A549 (cell line): ENCODE measurements around the gene UXT. TPM values are rescaled to one million over a fixed set of nuclear protein-coding genes. Genes with fewer than 3 reads are reported as not detected.

ENCODE experiments used
- ATAC-seq, 2 experiments: fragments of 200-7000 bp in 1 of 2; fragments of >200 bp in 1 of 2; cut with Nextera tagmentation in 1 of 2; cut with Tn5 transposase in 1 of 2; 3 replicates each; pipeline versions ENCODE4 v1.8.0 to v1.9.1; 2018 to 2020; ENCODE audit warnings: mild to moderate bottlenecking in 1 of 2, moderate library complexity in 1 of 2
- CTCF ChIA-PET: fragments of 300-600 bp; sonication (Branson Sonifier 250); formaldehyde crosslinking; extraction: SDS; loops from one replicate; lab custom pipeline; 2021; ENCODE audit warnings: antibody characterized with exemption, inconsistent platforms; lab: Yijun Ruan, JAX
- POLR2A ChIA-PET: fragments of 350-600 bp; formaldehyde crosslinking; extraction: SDS; loops from one replicate; lab custom pipeline; 2021; ENCODE audit warnings: antibody characterized with exemption, inconsistent platforms; lab: Yijun Ruan, JAX
- DNase-seq, 2 experiments: peaks; one replicate each; pipeline versions ENCODE4 v3.0.0 to v3.0.0-alpha.2; 2011 to 2016; ENCODE audit warnings: low read depth in 1 of 2, low spot score in 1 of 2
- FAIRE-seq: peaks from 2 replicates; lab custom pipeline; 2011; peaks lifted over from hg19 to GRCh38; lab: Jason Lieb, UNC
- H3K27ac ChIP-seq, 2 experiments: fragments of >200 bp; sonication (Bioruptor Twin); formaldehyde crosslinking; 3 replicates each; pipeline ENCODE4 v1.5.1; 2016 to 2017
- H3K4me1 ChIP-seq: fragments of >200 bp; sonication (Bioruptor Twin); formaldehyde crosslinking; 3 replicates; pipeline ENCODE4 v1.6.1; 2016
- H3K4me2 ChIP-seq: fragments of >200 bp; sonication (Bioruptor Twin); formaldehyde crosslinking; 3 replicates; pipeline ENCODE4 v1.6.1; 2016
- H3K4me3 ChIP-seq: fragments of >200 bp; sonication (Bioruptor Twin); formaldehyde crosslinking; 3 replicates; pipeline ENCODE4 v1.5.1; 2016
- H3K9me3 ChIP-seq: fragments of >200 bp; sonication (Bioruptor Twin); formaldehyde crosslinking; 3 replicates; pipeline ENCODE4 v1.6.1; 2016
- BCL3 ChIP-seq: fragments of >200 bp; sonication (Bioruptor Twin); formaldehyde crosslinking; IDR thresholded peaks from 3 replicates; pipeline ENCODE4 v1.6.1; 2016
- CBX8 ChIP-seq: fragments of 200-600 bp; sonication (generic); IDR thresholded peaks from 2 replicates; pipeline ENCODE4 v1.6.1; 2016
- CTCF ChIP-seq: fragments of >200 bp; sonication (Bioruptor Twin); formaldehyde crosslinking; IDR thresholded peaks from 3 replicates; pipeline ENCODE4 v1.5.1; 2016
- ELK1 ChIP-seq: fragments of 150-350 bp; IDR thresholded peaks from 2 replicates; pipeline ENCODE4 v1.6.1; 2014; ENCODE audit warnings: low read depth, mild to moderate bottlenecking, low read length
- EP300 ChIP-seq, 2 experiments: fragments of >200 bp; sonication (Bioruptor Twin); formaldehyde crosslinking; IDR thresholded peaks; 2 replicates in 1 of 2; 3 replicates in 1 of 2; pipeline ENCODE4 v1.6.1; 2016 to 2017
- FOSL2 ChIP-seq, 2 experiments: fragments of 450-650 bp in 1 of 2; fragments of >200 bp in 1 of 2; sonication (Bioruptor Twin) in 1 of 2; formaldehyde crosslinking; IDR thresholded peaks; 2 replicates each; pipeline versions ENCODE4 v1.5.0 to v1.6.1; 2016 to 2020; ENCODE audit warnings: mild to moderate bottlenecking in 1 of 2, moderate library complexity in 1 of 2
- HMGXB4 ChIP-seq: fragments of 250-450 bp; sonication (Bioruptor Pico); IDR thresholded peaks from 2 replicates; pipeline ENCODE4 v1.5.0; 2021; ENCODE audit warnings: mild to moderate bottlenecking, moderate library complexity, borderline replicate concordance
- JUN ChIP-seq, 2 experiments: fragments of >200 bp; sonication (Bioruptor Twin); formaldehyde crosslinking; IDR thresholded peaks; 2 replicates in 1 of 2; 3 replicates in 1 of 2; pipeline ENCODE4 v1.6.1; 2016 to 2017
- JUNB ChIP-seq: fragments of >200 bp; sonication (Bioruptor Twin); formaldehyde crosslinking; IDR thresholded peaks from 2 replicates; pipeline ENCODE4 v1.6.1; 2016
- KDM5A ChIP-seq: fragments of 200-600 bp; sonication (generic); IDR thresholded peaks from 2 replicates; pipeline ENCODE4 v1.6.1; 2016; ENCODE audit warnings: antibody characterized with exemption, mild to moderate bottlenecking
- MAX ChIP-seq: IDR thresholded peaks from 2 replicates; pipeline ENCODE4 v1.6.1; 2012
- MAZ ChIP-seq: fragments of 150-350 bp; IDR thresholded peaks from 2 replicates; pipeline ENCODE4 v1.6.1; 2014; ENCODE audit warnings: antibody characterized with exemption, low read depth, low read length, borderline replicate concordance
- MYC ChIP-seq: IDR thresholded peaks from 2 replicates; pipeline ENCODE4 v1.6.1; 2012; ENCODE audit warnings: mild to moderate bottlenecking, inconsistent platforms, low read length, improper control_type of control experiment, borderline replicate concordance
- NFE2L2 ChIP-seq: fragments of 150-350 bp; conservative IDR thresholded peaks from 2 replicates; pipeline ENCODE4 v1.6.1; 2014; ENCODE audit warnings: low read length
- PHF8 ChIP-seq: fragments of 200-600 bp; sonication (generic); IDR thresholded peaks from 2 replicates; pipeline ENCODE4 v1.6.1; 2016; ENCODE audit warnings: low read depth, mild to moderate bottlenecking, antibody characterized with exemption, moderate library complexity, borderline replicate concordance
- POLR2A ChIP-seq: IDR thresholded peaks from 2 replicates; pipeline ENCODE4 v1.6.1; 2012; ENCODE audit warnings: mild to moderate bottlenecking, low read length
- POLR2AphosphoS2 ChIP-seq: conservative IDR thresholded peaks from 2 replicates; pipeline ENCODE4 v1.6.1; 2012; ENCODE audit warnings: low read length, improper control_type of control experiment, inconsistent platforms
- RCOR1 ChIP-seq: fragments of 150-350 bp; IDR thresholded peaks from 2 replicates; pipeline ENCODE4 v1.6.1; 2014; ENCODE audit warnings: antibody characterized with exemption, low read length, low read depth
- RFX5 ChIP-seq: fragments of 450-650 bp; IDR thresholded peaks from 2 replicates; pipeline ENCODE4 v1.7.1; 2014; ENCODE audit warnings: antibody characterized with exemption, mild to moderate bottlenecking, moderate library complexity
- RNF2 ChIP-seq: fragments of 200-600 bp; sonication (generic); IDR thresholded peaks from 2 replicates; pipeline ENCODE4 v1.6.1; 2016; ENCODE audit warnings: low read depth, mild to moderate bottlenecking, antibody characterized with exemption, moderate library complexity, borderline replicate concordance
- SMC3 ChIP-seq: fragments of >200 bp; sonication (Bioruptor Twin); formaldehyde crosslinking; IDR thresholded peaks from 3 replicates; pipeline ENCODE4 v1.6.1; 2018; ENCODE audit warnings: inconsistent platforms
- TFCP2L1 ChIP-seq: fragments of 250-450 bp; sonication (Bioruptor Pico); IDR thresholded peaks from 2 replicates; pipeline ENCODE4 v1.5.0; 2021; ENCODE audit warnings: mild to moderate bottlenecking
- WGBS: methylation state at CpG from one replicate; pipeline ENCODE4 v1.1.6; 2017; ENCODE audit errors: missing lambda C conversion rate; 5-methylcytosine and 5-hydroxymethylcytosine counted together
- polyA plus RNA-seq, 4 experiments: library from polyadenylated mRNA; depleted of rRNA in 3 of 4; stranded (reverse); fragments of >200 nt; fragmentation: RNase III in 1 of 4; extraction: RNeasy Plus Mini Kit Qiagen cat#74134 plus additional on column Dnase treatment in 1 of 4; gene quantifications; 2 replicates in 3 of 4; 3 replicates in 1 of 4; pipeline ENCODE4 v1.2.3, GENCODE V29; 2011 to 2017

UXT gene
- polyA plus RNA-seq, 2 of the 4 experiments (the other 2 are of a cell fraction) = 172 to 175 TPM

- WGBS = 22% methylated on average over 8 of the region's 8 CpGs
- Histone ChIP-seq H3K4me2 (no peak overlapping the region), H3K4me3 (no peak overlapping the region), H3K9me3 (no peaks in the 10 kb centered on the region), H3K27ac (no peak overlapping the region), H3K4me1 (no peaks in the 10 kb centered on the region)
- TF ChIP-seq HMGXB4 (CRISPR knock-in tag) (no peak), PHF8 (no peak), JUN (IDR thresholded peaks at IDR 0.05) (no peak)
- ChIA-PET POLR2A (interaction anchor here (1.0 kb wide), 1 partner anchor 10 kb away, joined by 3 read pairs; no protein-coding TSS in a partner anchor), CTCF (interaction anchor here (1.2 kb wide), 1 partner anchor 72 kb away, joined by 4 read pairs; no protein-coding TSS in a partner anchor)
- ATAC-seq (no peak), FAIRE-seq (no peak), DNase-seq (no peak)
Measured at GRCh38 chrX:47613082-47613481, 45.9 kb downstream of the UXT start.

DNA sequence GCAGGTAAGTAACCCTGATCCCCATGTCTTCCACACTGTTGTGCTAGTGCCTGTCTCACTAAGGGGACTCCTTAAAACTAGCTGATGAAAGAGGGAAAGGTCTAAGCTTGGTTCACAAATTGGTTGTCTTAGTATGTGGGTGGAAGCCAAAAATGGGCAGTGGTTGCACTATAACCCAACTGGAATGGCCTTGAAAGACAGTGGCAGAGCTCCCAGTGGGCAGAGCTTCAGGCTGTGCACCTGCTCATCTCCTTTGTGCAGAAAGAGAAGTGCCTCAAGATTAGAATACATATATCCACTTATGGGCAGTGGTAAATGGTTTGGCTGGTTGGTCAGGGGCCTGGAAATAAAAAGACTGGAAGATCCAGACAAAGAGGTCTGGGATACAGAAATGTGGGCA is 46.6 kb downstream of the UXT start:
- ChIA-PET CTCF (interaction anchor here (0.7 kb wide), 2 partner anchors 32 to 72 kb away, joined by 3 read pairs; no protein-coding TSS in a partner anchor), POLR2A (no interaction called here)
- FAIRE-seq = no peak
- no peaks in the 10 kb centered on the region for H3K4me1 ChIP-seq
- no peak for ATAC-seq
- no peak for TF ChIP-seq SMC3
- TF ChIP-seq RCOR1 = no peak
- no peak for TF ChIP-seq KDM5A
- no peak for TF ChIP-seq ELK1
- TF ChIP-seq RNF2 = no peak
- TF ChIP-seq MAZ = no peak
- no peak for TF ChIP-seq CTCF
- TF ChIP-seq FOSL2 (IDR thresholded peaks at IDR 0.05) = no peak
- no peak for TF ChIP-seq FOSL2 (CRISPR knock-in tag; IDR thresholded peaks at IDR 0.05)
- no peak for TF ChIP-seq MAX
- TF ChIP-seq TFCP2L1 (CRISPR knock-in tag) = no peak
- TF ChIP-seq RFX5 = no peak
- no peak for TF ChIP-seq CBX8
- no peak for TF ChIP-seq MYC
- no peak for TF ChIP-seq EP300 (IDR thresholded peaks at IDR 0.05)
- TF ChIP-seq POLR2A = no peak
- TF ChIP-seq NFE2L2 = no peak
- no peak for TF ChIP-seq POLR2AphosphoS2
- TF ChIP-seq BCL3 = no peak
- TF ChIP-seq JUNB = no peak
- no peak overlapping the region for H3K4me3 ChIP-seq
- H3K9me3 ChIP-seq = no peaks in the 10 kb centered on the region
- no peak overlapping the region for H3K4me2 ChIP-seq
- no peak for DNase-seq
- H3K27ac ChIP-seq = no peak overlapping the region
